A549 treated with ZK216348 at 1 μM for 4 hours (cell line): ENCODE measurements around the gene IQCF5. TPM values are rescaled to one million over a fixed set of nuclear protein-coding genes. Genes with fewer than 3 reads are reported as not detected.

Source experiments
- total RNA-seq: library from RNA; stranded (reverse); fragments of 200-300 nt; extraction: Qiagen RNA extraction; gene quantifications from 5 replicates; pipeline ENCODE4 v1.2.3, GENCODE V29; 2022; ENCODE audit warnings: low read depth

IQCF5 gene
- not detected in 5 replicates for total RNA-seq

GRCh38 chr3:51875501-51875900 lies at the start of gene IQCF5:
Gene IQCF5 (minus strand): TSS chr3:51875601. CDS start chr3:51875531, 70 bp downstream.

DNA sequence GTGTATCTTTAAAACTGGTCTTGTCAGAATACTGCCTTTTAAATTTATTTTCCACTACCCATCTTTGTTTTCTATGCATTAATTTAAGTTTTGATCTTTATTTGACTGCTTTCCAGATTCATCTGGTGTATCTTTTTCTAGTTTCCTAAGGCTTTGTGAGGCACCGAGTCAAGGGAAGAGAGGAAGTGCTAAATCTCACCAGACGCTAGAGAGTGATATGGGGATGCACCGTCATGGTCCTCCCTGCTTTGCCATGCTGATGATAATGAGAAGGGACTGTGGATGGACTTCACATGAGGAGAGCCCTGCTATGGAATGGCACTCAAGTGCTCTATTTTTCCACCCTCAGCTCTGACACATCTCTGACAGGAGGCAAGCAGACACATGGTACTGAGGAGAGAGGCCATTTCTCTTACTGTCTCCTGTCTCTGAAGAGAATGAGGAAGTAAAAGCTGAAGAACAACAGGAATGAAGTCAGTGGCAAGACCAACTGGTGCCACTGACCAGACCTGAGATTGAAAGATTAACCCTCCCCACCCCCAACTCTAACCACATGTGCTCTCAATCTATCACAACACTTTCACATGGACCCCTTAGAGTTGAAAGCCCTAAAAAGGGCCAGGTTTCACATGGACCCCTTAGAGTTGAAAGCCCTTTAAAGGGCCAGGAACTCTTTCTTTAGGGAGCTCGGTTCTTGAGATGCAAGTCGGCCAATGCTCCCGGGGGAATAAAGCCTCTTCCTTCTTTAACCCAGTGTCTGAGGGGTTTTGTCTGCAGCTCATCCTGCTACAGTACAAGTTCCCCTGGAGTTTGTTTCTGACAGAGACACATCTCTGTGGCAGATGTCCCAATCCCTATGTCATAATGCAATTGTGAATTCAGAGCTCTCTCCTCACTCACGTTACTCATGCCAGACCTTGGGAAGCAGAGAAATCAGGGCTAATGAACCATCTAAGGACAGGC lies 14.4 kb downstream of the IQCF5 start, which contains the start of gene IQCF2:
Gene IQCF2 (plus strand): TSS at position 913 of the 963 bp plus-strand sequence. CDS start 52 bp downstream, outside the sequence.

Other genes starting within 250 kb of the IQCF5 start
- 50.6 to 79.9 TPM (median 73.0 TPM) in 5 replicates for gene TEX264, start 204.3 kb downstream of the IQCF5 start, total RNA-seq
- 0.07 to 0.24 TPM (median 0.08 TPM) in 3 of 5 replicates, not detected in the others for gene GRM2, start 168.5 kb downstream of the IQCF5 start, total RNA-seq
- not detected in 5 replicates for gene IQCF6, start 96.4 kb downstream of the IQCF5 start, total RNA-seq
- not detected in 5 replicates for gene IQCF2, start 14.0 kb downstream of the IQCF5 start, total RNA-seq
- gene IQCF1, start 27.8 kb upstream of the IQCF5 start, total RNA-seq: not detected in 5 replicates
- 27.8 to 50.3 TPM (median 47.9 TPM) in 5 replicates for gene RRP9, start 66.3 kb upstream of the IQCF5 start, total RNA-seq
- gene PARP3, start 66.8 kb upstream of the IQCF5 start, total RNA-seq: 6.1 to 9.9 TPM (median 9.1 TPM) in 5 replicates
- not detected in 5 replicates for gene GPR62, start 79.8 kb upstream of the IQCF5 start, total RNA-seq
- gene PCBP4, start 91.9 kb upstream of the IQCF5 start, total RNA-seq: 9.3 to 16.6 TPM (median 12.9 TPM) in 5 replicates
- 24.3 to 40.6 TPM (median 35.3 TPM) in 5 replicates for gene ABHD14B, start 98.4 kb upstream of the IQCF5 start, total RNA-seq
- 8.0 to 15.6 TPM (median 14.1 TPM) in 5 replicates for gene ABHD14A, start 99.5 kb upstream of the IQCF5 start, total RNA-seq
- gene ACY1, start 107.9 kb upstream of the IQCF5 start, total RNA-seq: 15.4 to 26.7 TPM (median 23.0 TPM) in 5 replicates
- 1,239 to 1,467 TPM (median 1,300 TPM) in 5 replicates for gene RPL29, start 120.3 kb upstream of the IQCF5 start, total RNA-seq
- gene DUSP7, start 181.0 kb upstream of the IQCF5 start, total RNA-seq: 16.2 to 20.6 TPM (median 18.4 TPM) in 5 replicates